ENCODE results near the gene ERMAP. TPM values are rescaled to one million over a fixed set of nuclear protein-coding genes. Genes with fewer than 3 reads are reported as not detected.
A peak's percentile ranks its signal among the peaks of the same experiment; 100 is the strongest.

Gene ERMAP
- total and polyA plus RNA-seq, 12 donors, result 8.1 to 24.7 (median 15.3) TPM

DNA sequence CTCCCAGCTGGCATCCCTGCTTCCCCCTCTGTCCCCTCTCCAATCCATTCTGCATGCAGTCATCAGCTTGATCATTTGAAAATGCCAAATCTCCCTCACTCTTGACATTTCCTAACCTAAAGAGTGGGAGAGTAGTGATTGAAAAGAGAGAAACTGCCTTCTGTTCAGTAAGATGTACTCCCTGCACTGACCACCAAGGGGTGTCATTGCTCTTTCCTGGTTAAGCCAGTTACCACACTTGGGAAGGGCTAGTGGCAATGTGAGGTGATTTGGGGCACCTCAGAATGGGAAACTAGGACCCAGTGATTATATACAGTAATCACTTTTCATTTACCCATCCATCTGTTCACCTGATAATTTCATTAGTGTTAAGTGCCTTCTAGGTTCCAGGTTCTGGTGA, 39.1 kb upstream of the ERMAP start:
- no peaks in the 10 kb centered on the region for H3K4me1 ChIP-seq (replicated peaks in 1 of 2)
- intact Hi-C loops (cut with DNase I), result loop anchor here in 1 of 2 donors (5.0 kb wide), 1 partner anchor 294 kb away; no protein-coding TSS in a partner anchor
- H3K27me3 ChIP-seq, result no peaks in the 10 kb centered on the region
- no peak overlapping the region for H3K27ac ChIP-seq
- peaks cover 0 to 33% of the 10 kb centered on the region in 2 donors for H3K36me3 ChIP-seq (replicated peaks in 1 of 2)
- no peak for TF ChIP-seq POLR2A (IDR thresholded peaks at IDR 0.05)
- TF ChIP-seq, protein P1, sequence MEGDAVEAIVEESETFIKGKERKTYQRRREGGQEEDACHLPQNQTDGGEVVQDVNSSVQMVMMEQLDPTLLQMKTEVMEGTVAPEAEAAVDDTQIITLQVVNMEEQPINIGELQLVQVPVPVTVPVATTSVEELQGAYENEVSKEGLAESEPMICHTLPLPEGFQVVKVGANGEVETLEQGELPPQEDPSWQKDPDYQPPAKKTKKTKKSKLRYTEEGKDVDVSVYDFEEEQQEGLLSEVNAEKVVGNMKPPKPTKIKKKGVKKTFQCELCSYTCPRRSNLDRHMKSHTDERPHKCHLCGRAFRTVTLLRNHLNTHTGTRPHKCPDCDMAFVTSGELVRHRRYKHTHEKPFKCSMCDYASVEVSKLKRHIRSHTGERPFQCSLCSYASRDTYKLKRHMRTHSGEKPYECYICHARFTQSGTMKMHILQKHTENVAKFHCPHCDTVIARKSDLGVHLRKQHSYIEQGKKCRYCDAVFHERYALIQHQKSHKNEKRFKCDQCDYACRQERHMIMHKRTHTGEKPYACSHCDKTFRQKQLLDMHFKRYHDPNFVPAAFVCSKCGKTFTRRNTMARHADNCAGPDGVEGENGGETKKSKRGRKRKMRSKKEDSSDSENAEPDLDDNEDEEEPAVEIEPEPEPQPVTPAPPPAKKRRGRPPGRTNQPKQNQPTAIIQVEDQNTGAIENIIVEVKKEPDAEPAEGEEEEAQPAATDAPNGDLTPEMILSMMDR (IDR thresholded peaks at IDR 0.05), result peak; percentile 34 to 75 (median 61)
- no peaks in the 10 kb centered on the region for H3K9me3 ChIP-seq (replicated peaks in 1 of 3)
- DNase-seq, result peak in 3 of 7 donors; percentile 25 to 46 (median 38)
- H3K4me3 ChIP-seq, result no peak overlapping the region

DNA sequence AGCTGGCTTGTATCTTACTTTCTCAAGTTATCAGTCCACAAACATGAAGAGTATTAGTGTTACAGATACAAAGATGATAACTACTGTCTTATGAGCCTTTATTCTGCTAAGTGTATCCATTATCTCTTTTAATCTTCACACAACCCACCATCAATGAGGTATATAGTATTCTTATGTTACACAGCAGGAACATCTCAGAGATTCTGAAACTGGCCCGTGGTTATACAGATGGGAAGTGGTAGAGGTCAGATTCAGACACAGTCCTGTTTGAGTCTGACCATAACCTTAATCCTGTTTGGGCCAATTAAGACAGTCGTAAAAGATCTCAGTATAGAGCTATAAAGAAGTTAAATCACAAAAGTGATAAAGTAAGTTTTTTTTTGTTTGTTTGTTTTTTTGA, 37.2 kb upstream of the ERMAP start:
- Histone ChIP-seq H3K36me3 (replicated peaks in 1 of 2) (peaks cover 0 to 24% of the 10 kb centered on the region in 2 donors), H3K27ac (no peak overlapping the region), H3K4me1 (replicated peaks in 1 of 2) (peaks cover 0 to 1% of the 10 kb centered on the region in 2 donors), H3K9me3 (replicated peaks in 1 of 3) (no peaks in the 10 kb centered on the region), H3K4me3 (no peak overlapping the region), H3K27me3 (no peaks in the 10 kb centered on the region)
- DNase-seq, result no peak
- TF ChIP-seq POLR2A (IDR thresholded peaks at IDR 0.05), result no peak
- TF ChIP-seq, protein P1 (IDR thresholded peaks at IDR 0.05), result no peak
- intact Hi-C loops (cut with DNase I), result loop anchor here in 1 of 2 donors (5.0 kb wide), 1 partner anchor 293 kb away; no protein-coding TSS in a partner anchor
- 70 to 85% (median 81%) methylated on average over 2 of the region's 2 CpGs for WGBS, 4 donors

DNA sequence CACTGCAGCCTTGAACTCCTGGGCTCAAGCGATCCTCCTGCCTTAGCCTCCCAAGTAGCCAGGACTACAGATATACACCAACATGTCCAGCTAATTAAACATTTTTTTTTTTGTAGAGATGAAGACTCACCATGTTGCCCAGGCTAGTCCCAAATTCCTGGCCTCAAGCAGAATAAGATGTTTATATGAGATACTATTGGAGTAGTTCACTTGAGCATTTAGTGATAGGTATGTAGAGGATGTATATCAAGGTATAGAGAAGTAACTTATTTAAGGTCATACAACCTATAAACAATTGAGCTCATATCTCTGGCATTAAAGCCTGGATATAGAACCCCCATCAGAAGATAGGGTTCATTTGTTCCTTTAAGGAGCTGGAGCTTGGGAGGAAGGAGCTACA, 36.7 kb upstream of the ERMAP start:
- no peak for TF ChIP-seq POLR2A (IDR thresholded peaks at IDR 0.05)
- TF ChIP-seq, protein P1 (IDR thresholded peaks at IDR 0.05), result no peak
- intact Hi-C loops (cut with DNase I), result no loop called here
- no peaks in the 10 kb centered on the region for H3K9me3 ChIP-seq (replicated peaks in 1 of 3)
- no peak for DNase-seq
- no peak overlapping the region for H3K27ac ChIP-seq
- peaks cover 0 to 19% of the 10 kb centered on the region in 2 donors for H3K36me3 ChIP-seq (replicated peaks in 1 of 2)
- no peak overlapping the region for H3K4me3 ChIP-seq
- H3K4me1 ChIP-seq (replicated peaks in 1 of 2), result peaks cover 0 to 6% of the 10 kb centered on the region in 2 donors
- H3K27me3 ChIP-seq, result no peaks in the 10 kb centered on the region
- 88 to 100% (median 96%) methylated on average over 1 of the region's 1 CpG for WGBS, 4 donors

DNA sequence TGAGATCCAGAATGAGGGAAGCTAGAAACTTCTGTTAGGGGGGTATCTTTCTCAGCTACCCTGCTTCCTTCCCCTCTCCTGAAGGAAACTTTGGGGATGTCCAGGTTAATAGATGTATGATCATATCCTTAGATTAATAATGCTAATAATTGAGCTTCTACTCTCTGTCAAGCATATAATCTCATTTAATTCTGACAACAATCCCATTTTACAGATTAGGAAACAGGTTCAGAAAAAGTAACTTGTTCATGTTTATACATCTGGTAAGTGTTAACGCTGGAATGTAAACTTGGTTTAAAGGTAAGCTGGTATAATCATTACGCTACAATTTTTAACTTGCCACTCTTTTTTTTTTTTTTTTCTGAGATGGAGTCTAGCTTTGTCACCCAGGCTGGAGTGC, 33.8 kb upstream of the ERMAP start:
- Histone ChIP-seq H3K4me1 (replicated peaks in 1 of 2) (peaks cover 0 to 10% of the 10 kb centered on the region in 2 donors), H3K27me3 (no peaks in the 10 kb centered on the region), H3K36me3 (replicated peaks in 1 of 2) (no peaks in the 10 kb centered on the region), H3K9me3 (replicated peaks in 1 of 3) (no peaks in the 10 kb centered on the region), H3K27ac (no peak overlapping the region), H3K4me3 (no peak overlapping the region)
- 97 to 100% (median 100%) methylated on average over 2 of the region's 2 CpGs for WGBS, 4 donors
- DNase-seq, result no peak
- intact Hi-C loops (cut with DNase I), result no loop called here
- no peak for TF ChIP-seq POLR2A (IDR thresholded peaks at IDR 0.05)
- TF ChIP-seq, protein P1 (IDR thresholded peaks at IDR 0.05), result no peak

Data from adrenal gland (tissue), 12 donors.